Measurements from ENCODE around the gene AQR.

Gene AQR

GRCh38 chr15:34802803-34803750 is 166.5 kb downstream of the AQR start:
- no peak for DNase-seq (ENCODE audit: low spot score)
- no peak overlapping the region for H3K27ac ChIP-seq
- TF ChIP-seq CTCF (conservative IDR thresholded peaks at IDR 0.05; ENCODE audit: low read depth), result no peak
- ChIA-PET CTCF (interaction anchor here (0.7 kb wide), 1 partner anchor 10 kb away, joined by 4 read pairs; no protein-coding TSS in a partner anchor), POLR2A (ENCODE audit: low non-redundant PET) (no interaction called here)

GRCh38 chr15:34802371-34802770 is 167.2 kb downstream of the AQR start:
- CTCF ChIA-PET, result interaction anchor here (0.7 kb wide), 1 partner anchor 10 kb away, joined by 4 read pairs; no protein-coding TSS in a partner anchor
- no peak overlapping the region for H3K27ac ChIP-seq
- no peak for DNase-seq (ENCODE audit: low spot score)
- POLR2A ChIA-PET (ENCODE audit: low non-redundant PET), result no interaction called here
- TF ChIP-seq CTCF (conservative IDR thresholded peaks at IDR 0.05; ENCODE audit: low read depth), result no peak
